Fibroblast of lung (primary cell): Measurements from ENCODE around the gene CACNB2. TPM values are rescaled to one million over a fixed set of nuclear protein-coding genes. Genes with fewer than 3 reads are reported as not detected.
A peak's percentile ranks its signal among the peaks of the same experiment; 100 is the strongest.

Source experiments
- DNase-seq, 2 donors: peaks; one replicate each; pipeline versions ENCODE4 v3.0.0 to v3.0.0-alpha.2; 2010; ENCODE audit warnings: low read depth in 2 of 2
- H2AFZ ChIP-seq: 2 replicates; pipeline ENCODE4 v1.5.1; 2012; ENCODE audit warnings: low read length, control low read depth, inconsistent platforms
- H3K27ac ChIP-seq: 2 replicates; pipeline ENCODE4 v1.5.1; 2011; ENCODE audit warnings: low read length, control low read depth; ENCODE audit not compliant: insufficient read depth
- H3K27me3 ChIP-seq: 2 replicates; pipeline ENCODE4 v1.5.1; 2011; ENCODE audit warnings: mild to moderate bottlenecking, low read length; ENCODE audit not compliant: control insufficient read depth, insufficient read depth
- H3K36me3 ChIP-seq: 2 replicates; pipeline ENCODE4 v1.5.1; 2011; ENCODE audit warnings: low read length; ENCODE audit not compliant: control insufficient read depth, insufficient read depth
- H3K4me1 ChIP-seq: 2 replicates; pipeline ENCODE4 v1.5.1; 2011; ENCODE audit warnings: low read length; ENCODE audit not compliant: control insufficient read depth, insufficient read depth; ENCODE audit errors: extremely low read depth
- H3K4me2 ChIP-seq: 2 replicates; pipeline ENCODE4 v1.5.1; 2011; ENCODE audit warnings: low read length, control low read depth; ENCODE audit not compliant: insufficient read depth; ENCODE audit errors: extremely low read depth
- H3K4me3 ChIP-seq, 4 experiments: fragments of 200-600 bp in 1 of 4; sonication (generic) in 1 of 4; replicated peaks in 1 of 4; 2 replicates each; pipeline ENCODE4 v1.5.1; 2011 to 2016; ENCODE audit warnings: low read length in 4 of 4, low read depth in 3 of 4, mild to moderate bottlenecking in 3 of 4, control low read depth in 2 of 4, inconsistent platforms in 1 of 4, mixed read lengths in 1 of 4; ENCODE audit not compliant: insufficient read depth in 1 of 4; ENCODE audit errors: control extremely low read depth in 1 of 4
- H3K79me2 ChIP-seq: 2 replicates; pipeline ENCODE4 v1.5.1; 2012; ENCODE audit warnings: mild to moderate bottlenecking, low read length, inconsistent platforms; ENCODE audit not compliant: control insufficient read depth, insufficient read depth
- H3K9ac ChIP-seq: 2 replicates; pipeline ENCODE4 v1.5.1; 2011; ENCODE audit warnings: mild to moderate bottlenecking, low read length, control low read depth; ENCODE audit not compliant: insufficient read depth
- H3K9me3 ChIP-seq: 2 replicates; pipeline ENCODE4 v1.5.1; 2012; ENCODE audit warnings: low read depth, low read length; ENCODE audit not compliant: control insufficient read depth, insufficient read depth
- H4K20me1 ChIP-seq: 2 replicates; pipeline ENCODE4 v1.5.1; 2011; ENCODE audit warnings: low read length; ENCODE audit not compliant: control insufficient read depth, insufficient read depth; ENCODE audit errors: extremely low read depth
- EZH2 ChIP-seq: IDR thresholded peaks from 2 replicates; pipeline ENCODE4 v1.5.1; 2012; ENCODE audit warnings: low read length, control low read depth, mild to moderate bottlenecking; ENCODE audit errors: missing control alignments
- polyA minus RNA-seq: library from RNA; depleted of rRNA, polyadenylated mRNA; stranded (reverse); fragments of >200 nt; gene quantifications from 2 replicates; pipeline ENCODE4 v1.2.3, GENCODE V29; 2011; ENCODE audit warnings: low replicate concordance
- polyA plus RNA-seq, 2 donors: library from polyadenylated mRNA; depleted of rRNA in 1 of 2; stranded (reverse) in 1 of 2; unstranded in 1 of 2; fragments of >200 nt; gene quantifications; 2 replicates each; pipeline ENCODE4 v1.2.1, GENCODE V29; 2011 to 2012; ENCODE audit warnings: missing spikeins in 1 of 2
- total RNA-seq: library from RNA; depleted of rRNA; stranded (reverse); fragments of >200 nt; gene quantifications from 2 replicates; pipeline ENCODE4 v1.2.1, GENCODE V29; 2014
- TF ChIP-seq, protein P1 (sequence below), 2 donors: IDR thresholded peaks in 1 of 2; conservative IDR thresholded peaks in 1 of 2; 1 replicate in 1 of 2; 2 replicates in 1 of 2; pipeline ENCODE4 v1.5.1; 2011 to 2012; ENCODE audit warnings: low read length in 2 of 2, control low read depth in 1 of 2, inconsistent platforms in 1 of 2, low read depth in 1 of 2, mild to moderate bottlenecking in 1 of 2

Gene CACNB2
- 0.66 and 1.5 TPM in 2 replicates for total RNA-seq
- 0.70 and 1.2 TPM in 2 replicates for polyA plus RNA-seq
- polyA plus RNA-seq (2012): 0.43 and 0.54 TPM in 2 replicates
- 1.8 TPM in 1 of 2 replicates, not detected in the other for polyA minus RNA-seq

DNA sequence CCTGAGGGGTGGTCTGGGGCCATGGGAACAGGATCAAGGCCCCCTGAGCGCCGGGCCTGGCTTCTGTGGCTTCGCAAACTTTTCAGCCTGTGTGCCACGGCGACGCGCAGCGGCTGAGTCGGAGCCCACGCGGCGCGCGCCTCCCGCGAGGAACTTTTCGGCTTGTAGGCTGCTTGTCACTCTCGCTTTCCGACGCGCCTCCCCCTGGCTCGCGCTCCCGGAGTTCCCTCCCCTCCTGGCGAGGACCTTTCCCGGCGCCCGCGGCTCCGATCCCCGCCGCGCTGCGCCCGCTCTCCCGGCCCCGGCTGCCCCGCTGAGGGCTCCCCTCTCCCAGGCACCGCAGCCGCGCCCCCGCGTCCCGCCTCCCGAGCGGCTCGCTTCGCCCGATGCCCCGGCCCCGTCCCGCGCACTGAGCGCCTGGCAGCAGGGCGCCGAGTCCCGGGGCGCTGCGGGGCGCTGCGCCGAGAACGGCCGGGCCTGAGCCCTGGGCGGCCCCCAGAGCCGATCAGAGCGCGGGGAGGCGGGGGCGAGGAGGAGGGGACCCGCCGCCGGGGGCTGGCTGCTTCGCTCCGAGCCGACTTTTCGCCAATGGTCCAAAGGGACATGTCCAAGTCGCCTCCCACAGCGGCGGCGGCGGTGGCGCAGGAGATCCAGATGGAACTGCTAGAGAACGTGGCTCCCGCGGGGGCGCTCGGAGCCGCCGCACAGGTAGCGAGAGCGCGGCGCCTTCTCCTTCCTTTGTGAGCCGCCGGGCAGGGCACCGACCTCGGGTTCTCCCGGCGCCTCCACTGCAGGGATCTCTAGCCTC is at the start of gene CACNB2:
TSS of gene CACNB2 (plus strand) at position 276 of the 808 bp plus-strand sequence.
- peak; percentile 8 for TF ChIP-seq EZH2
- TF ChIP-seq, protein P1, sequence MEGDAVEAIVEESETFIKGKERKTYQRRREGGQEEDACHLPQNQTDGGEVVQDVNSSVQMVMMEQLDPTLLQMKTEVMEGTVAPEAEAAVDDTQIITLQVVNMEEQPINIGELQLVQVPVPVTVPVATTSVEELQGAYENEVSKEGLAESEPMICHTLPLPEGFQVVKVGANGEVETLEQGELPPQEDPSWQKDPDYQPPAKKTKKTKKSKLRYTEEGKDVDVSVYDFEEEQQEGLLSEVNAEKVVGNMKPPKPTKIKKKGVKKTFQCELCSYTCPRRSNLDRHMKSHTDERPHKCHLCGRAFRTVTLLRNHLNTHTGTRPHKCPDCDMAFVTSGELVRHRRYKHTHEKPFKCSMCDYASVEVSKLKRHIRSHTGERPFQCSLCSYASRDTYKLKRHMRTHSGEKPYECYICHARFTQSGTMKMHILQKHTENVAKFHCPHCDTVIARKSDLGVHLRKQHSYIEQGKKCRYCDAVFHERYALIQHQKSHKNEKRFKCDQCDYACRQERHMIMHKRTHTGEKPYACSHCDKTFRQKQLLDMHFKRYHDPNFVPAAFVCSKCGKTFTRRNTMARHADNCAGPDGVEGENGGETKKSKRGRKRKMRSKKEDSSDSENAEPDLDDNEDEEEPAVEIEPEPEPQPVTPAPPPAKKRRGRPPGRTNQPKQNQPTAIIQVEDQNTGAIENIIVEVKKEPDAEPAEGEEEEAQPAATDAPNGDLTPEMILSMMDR (conservative IDR thresholded peaks at IDR 0.05 in 1 of 2, IDR thresholded peaks at IDR 0.05 in 1 of 2; ENCODE audit: low read depth in 1 of 2, low read length in 2 of 2): no peak
- peaks cover 5% of the 10 kb centered on the region for H3K27me3 ChIP-seq
- no peaks in the 10 kb centered on the region for H4K20me1 ChIP-seq
- no peaks in the 10 kb centered on the region for H3K9me3 ChIP-seq
- H2AFZ ChIP-seq: peak within 1 kb of the TSS; percentile 75
- no peaks in the 10 kb centered on the region for H3K36me3 ChIP-seq
- DNase-seq: peak; percentile 69
- H3K9ac ChIP-seq: peak within 1 kb of the TSS; percentile 65
- peak within 1 kb of the TSS; percentile 56 to 66 (median 62) for H3K4me3 ChIP-seq
- H3K4me1 ChIP-seq: peaks cover 2% of the 10 kb centered on the region
- peak within 1 kb of the TSS; percentile 92 for H3K4me2 ChIP-seq
- no peak within 1 kb of the TSS for H3K27ac ChIP-seq
- no peaks in the 10 kb centered on the region for H3K79me2 ChIP-seq

DNA sequence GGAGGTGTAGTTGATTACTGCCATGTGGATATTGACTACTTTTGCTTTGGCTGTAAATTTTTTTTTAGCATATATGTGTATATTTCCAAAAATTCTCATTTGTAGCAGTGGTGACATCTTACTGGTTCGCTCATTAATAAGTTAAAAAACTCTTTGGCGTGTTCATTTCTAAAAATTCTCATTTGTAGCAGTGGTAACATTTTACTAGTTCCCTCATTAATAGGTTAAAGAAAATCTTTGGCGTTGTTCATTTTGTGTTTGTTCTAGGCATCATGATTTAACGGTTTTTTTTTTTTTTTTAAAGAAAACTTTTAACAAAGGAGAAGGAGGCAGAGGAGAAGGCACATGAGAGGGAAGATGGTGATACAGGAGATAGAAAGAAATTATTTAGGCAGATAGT is 45.9 kb upstream of the CACNB2 start:
- Histone ChIP-seq H3K4me3 (no peak overlapping the region), H3K27me3 (no peaks in the 10 kb centered on the region), H2AFZ (no peak overlapping the region), H3K9ac (no peak overlapping the region), H3K27ac (no peak overlapping the region), H3K9me3 (no peaks in the 10 kb centered on the region), H3K36me3 (no peaks in the 10 kb centered on the region), H3K79me2 (no peaks in the 10 kb centered on the region), H3K4me2 (no peak overlapping the region), H3K4me1 (no peaks in the 10 kb centered on the region), H4K20me1 (no peaks in the 10 kb centered on the region)
- TF ChIP-seq EZH2: no peak
- TF ChIP-seq, protein P1 (conservative IDR thresholded peaks at IDR 0.05 in 1 of 2, IDR thresholded peaks at IDR 0.05 in 1 of 2; ENCODE audit: low read depth in 1 of 2, low read length in 2 of 2): no peak
- DNase-seq: no peak

DNA sequence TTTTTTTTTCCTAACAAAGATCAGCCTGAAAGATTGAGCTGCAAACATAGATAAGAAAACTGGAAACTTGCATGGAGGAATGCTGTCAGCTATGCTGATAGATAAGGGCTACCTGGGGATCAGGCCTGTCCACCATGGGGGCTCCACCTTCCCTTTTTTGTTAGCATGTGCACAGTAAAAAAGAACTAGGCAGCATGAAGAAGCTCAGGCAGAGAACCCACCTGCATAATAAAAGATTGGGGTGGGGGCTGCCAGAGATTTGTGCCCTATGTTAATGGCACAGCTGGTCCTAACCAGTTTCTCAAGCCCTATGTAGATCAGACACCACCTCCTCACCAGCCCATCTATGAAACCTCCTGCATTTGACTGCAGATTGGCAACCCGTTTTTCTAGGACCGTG is 45.4 kb upstream of the CACNB2 start:
- Histone ChIP-seq H3K9me3 (no peaks in the 10 kb centered on the region), H3K79me2 (no peaks in the 10 kb centered on the region), H3K36me3 (no peaks in the 10 kb centered on the region), H3K4me3 (no peak overlapping the region), H3K27ac (no peak overlapping the region), H4K20me1 (no peaks in the 10 kb centered on the region), H3K4me2 (no peak overlapping the region), H3K27me3 (no peaks in the 10 kb centered on the region), H2AFZ (no peak overlapping the region), H3K4me1 (no peaks in the 10 kb centered on the region), H3K9ac (no peak overlapping the region)
- TF ChIP-seq, protein P1 (conservative IDR thresholded peaks at IDR 0.05 in 1 of 2, IDR thresholded peaks at IDR 0.05 in 1 of 2; ENCODE audit: low read depth in 1 of 2, low read length in 2 of 2): no peak
- TF ChIP-seq EZH2: no peak
- no peak for DNase-seq
